ENCODE measurements around the gene PTEN. TPM values are rescaled to one million over a fixed set of nuclear protein-coding genes. Genes with fewer than 3 reads are reported as not detected.

PTEN gene
- total RNA-seq, 1 experiment from 2014 or later: 58.7 TPM

DNA sequence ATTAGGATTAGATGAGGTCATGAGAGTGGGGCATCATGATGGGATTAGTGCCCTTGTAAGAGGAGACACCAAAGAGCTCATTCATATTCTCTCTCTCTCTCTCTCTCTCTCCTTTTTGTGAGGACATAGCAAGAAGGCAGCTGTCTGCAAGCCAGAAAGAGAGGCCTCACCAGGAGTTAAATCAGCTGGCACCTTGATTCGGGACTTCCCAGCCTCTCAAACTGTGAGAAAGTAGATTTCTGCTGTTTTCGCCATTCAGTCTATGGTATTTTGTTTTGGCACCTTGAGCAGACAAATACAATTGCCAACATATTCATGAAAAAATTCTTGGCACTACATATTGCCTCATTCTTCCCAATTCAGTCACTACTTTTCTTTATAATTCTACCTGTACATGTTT is 24.8 kb upstream of the PTEN start:
- DNase-seq (ENCODE audit: low read depth, low spot score) (no peak), ATAC-seq (no peak)
- Histone ChIP-seq H3K27me3 (ENCODE audit: insufficient read depth, low read length) (no peaks in the 10 kb centered on the region), H3K9ac (ENCODE audit: low read length) (no peak overlapping the region), H3K9me2 (ENCODE audit: insufficient read depth) (no peaks in the 10 kb centered on the region), H3K9me3 (ENCODE audit: control insufficient read depth in 1 of 2, insufficient read depth in 1 of 2, low read depth in 1 of 2, low read length in 2 of 2) (no peaks in the 10 kb centered on the region), H4K20me1 (ENCODE audit: insufficient read depth) (no peaks in the 10 kb centered on the region), H3K4me2 (ENCODE audit: low read length) (no peak overlapping the region), H3K4me1 (ENCODE audit: control insufficient read depth in 1 of 2, insufficient read depth in 2 of 2, low read length in 2 of 2) (peaks cover 20 to 32% of the 10 kb centered on the region in 2 experiments), H3K79me2 (ENCODE audit: insufficient read depth, low read length) (no peaks in the 10 kb centered on the region), H3K27ac (ENCODE audit: low read depth, low read length) (no peak overlapping the region), H3K4me3 (replicated peaks in 1 of 2; ENCODE audit: low read depth in 1 of 2, low read length in 2 of 2) (no peak overlapping the region), H3K36me3 (ENCODE audit: control insufficient read depth in 1 of 2, insufficient read depth in 2 of 2, low read length in 2 of 2) (no peaks in the 10 kb centered on the region), H2AFZ (ENCODE audit: low read depth, low read length, poor library complexity, severe bottlenecking) (no peak overlapping the region)
- intact Hi-C loops (cut with micrococcal nuclease): no loop called here
- no peak for TF ChIP-seq CEBPB (IDR thresholded peaks at IDR 0.05; ENCODE audit: low read depth)
- no peak for TF ChIP-seq POLR2A (IDR thresholded peaks at IDR 0.05; ENCODE audit: borderline replicate concordance, extremely low read depth, insufficient read depth, insufficient read length)
- TF ChIP-seq, protein P1, sequence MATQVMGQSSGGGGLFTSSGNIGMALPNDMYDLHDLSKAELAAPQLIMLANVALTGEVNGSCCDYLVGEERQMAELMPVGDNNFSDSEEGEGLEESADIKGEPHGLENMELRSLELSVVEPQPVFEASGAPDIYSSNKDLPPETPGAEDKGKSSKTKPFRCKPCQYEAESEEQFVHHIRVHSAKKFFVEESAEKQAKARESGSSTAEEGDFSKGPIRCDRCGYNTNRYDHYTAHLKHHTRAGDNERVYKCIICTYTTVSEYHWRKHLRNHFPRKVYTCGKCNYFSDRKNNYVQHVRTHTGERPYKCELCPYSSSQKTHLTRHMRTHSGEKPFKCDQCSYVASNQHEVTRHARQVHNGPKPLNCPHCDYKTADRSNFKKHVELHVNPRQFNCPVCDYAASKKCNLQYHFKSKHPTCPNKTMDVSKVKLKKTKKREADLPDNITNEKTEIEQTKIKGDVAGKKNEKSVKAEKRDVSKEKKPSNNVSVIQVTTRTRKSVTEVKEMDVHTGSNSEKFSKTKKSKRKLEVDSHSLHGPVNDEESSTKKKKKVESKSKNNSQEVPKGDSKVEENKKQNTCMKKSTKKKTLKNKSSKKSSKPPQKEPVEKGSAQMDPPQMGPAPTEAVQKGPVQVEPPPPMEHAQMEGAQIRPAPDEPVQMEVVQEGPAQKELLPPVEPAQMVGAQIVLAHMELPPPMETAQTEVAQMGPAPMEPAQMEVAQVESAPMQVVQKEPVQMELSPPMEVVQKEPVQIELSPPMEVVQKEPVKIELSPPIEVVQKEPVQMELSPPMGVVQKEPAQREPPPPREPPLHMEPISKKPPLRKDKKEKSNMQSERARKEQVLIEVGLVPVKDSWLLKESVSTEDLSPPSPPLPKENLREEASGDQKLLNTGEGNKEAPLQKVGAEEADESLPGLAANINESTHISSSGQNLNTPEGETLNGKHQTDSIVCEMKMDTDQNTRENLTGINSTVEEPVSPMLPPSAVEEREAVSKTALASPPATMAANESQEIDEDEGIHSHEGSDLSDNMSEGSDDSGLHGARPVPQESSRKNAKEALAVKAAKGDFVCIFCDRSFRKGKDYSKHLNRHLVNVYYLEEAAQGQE (IDR thresholded peaks at IDR 0.05; ENCODE audit: low read depth): no peak
- TF ChIP-seq SP1 (IDR thresholded peaks at IDR 0.05; ENCODE audit: low read depth): no peak
- no peak for TF ChIP-seq YY1 (IDR thresholded peaks at IDR 0.05; ENCODE audit: extremely low read depth, insufficient replicate concordance, low read depth, low read length)
- TF ChIP-seq JUND (IDR thresholded peaks at IDR 0.05): no peak
- no peak for TF ChIP-seq ZFX (IDR thresholded peaks at IDR 0.05)
- no peak for TF ChIP-seq EGR1 (IDR thresholded peaks at IDR 0.05; ENCODE audit: low read depth)
- no peak for TF ChIP-seq RAD21 (IDR thresholded peaks at IDR 0.05; ENCODE audit: low read depth)
- TF ChIP-seq CBX3 (IDR thresholded peaks at IDR 0.05; ENCODE audit: low read depth): no peak
- TF ChIP-seq EZH2phosphoT487 (IDR thresholded peaks at IDR 0.05; ENCODE audit: borderline replicate concordance): no peak
- no TSS peak for BruUV-seq (replicated peaks)
- RAD21 ChIA-PET (ENCODE audit: low non-redundant PET in 1 of 2, low total read pairs in 2 of 2, uncharacterized antibody in 2 of 2, unreplicated experiment in 2 of 2): no interaction called here
- CTCF ChIA-PET: no interaction called here
- POLR2A ChIA-PET: interaction anchor here (0.6 kb wide), 1 partner anchor 138 kb away, joined by 3 read pairs; no protein-coding TSS in a partner anchor
